Muscle of leg (tissue), 11 donors: Measurements from ENCODE around the gene SLC5A11. TPM values are rescaled to one million over a fixed set of nuclear protein-coding genes. Genes with fewer than 3 reads are reported as not detected.
"Not testable (repeated sequence)": the region's sequence is repeated elsewhere in the genome, so short reads cannot be mapped to it uniquely, and the experiment has no call there.

ENCODE experiments used
- DNase-seq: peaks from one replicate; pipeline ENCODE4 v3.0.0; 2013
- H3K27ac ChIP-seq: one replicate; pipeline ENCODE4 v1.5.1; 2013; ENCODE audit warnings: mild to moderate bottlenecking, low read length, control low read depth
- H3K27me3 ChIP-seq: one replicate; pipeline ENCODE4 v1.6.1; 2013; ENCODE audit warnings: low read length; ENCODE audit not compliant: control insufficient read depth, insufficient read depth
- H3K36me3 ChIP-seq: one replicate; pipeline ENCODE4 v1.6.1; 2013; ENCODE audit warnings: low read length; ENCODE audit not compliant: control insufficient read depth, insufficient read depth
- H3K4me1 ChIP-seq: one replicate; pipeline ENCODE4 v1.6.1; 2013; ENCODE audit warnings: low read length; ENCODE audit not compliant: control insufficient read depth, insufficient read depth
- H3K4me3 ChIP-seq: one replicate; pipeline ENCODE4 v1.5.1; 2013; ENCODE audit warnings: low read length, control low read depth
- H3K9me3 ChIP-seq: replicated peaks from 2 replicates; pipeline ENCODE4 v1.6.1; 2013; ENCODE audit warnings: low read depth, low read length; ENCODE audit not compliant: control insufficient read depth
- WGBS: methylation state at CpG from one replicate; pipeline ENCODE4 v1.1.5; 2013; ENCODE audit warnings: missing lambda C conversion rate; ENCODE audit not compliant: insufficient coverage; 5-methylcytosine and 5-hydroxymethylcytosine counted together
- polyA plus RNA-seq, 8 donors: library from polyadenylated mRNA; unstranded; fragments of 120-200 nt; gene quantifications; one replicate each; pipeline versions ENCODE4 v1.2.1 to v1.2.3, GENCODE V29; 2013; ENCODE audit warnings: inconsistent platforms in 1 of 8, low replicate concordance in 1 of 8; ENCODE audit not compliant: insufficient read length in 8 of 8, insufficient read depth in 1 of 8
- total RNA-seq: library from RNA; stranded (reverse); fragments of 120-200 nt; gene quantifications from one replicate; pipeline ENCODE4 v1.2.4, GENCODE V29; 2013

Gene SLC5A11
- total and polyA plus RNA-seq, 9 donors, result 0.04 to 0.37 (median 0.16) TPM; not detected in 4

DNA sequence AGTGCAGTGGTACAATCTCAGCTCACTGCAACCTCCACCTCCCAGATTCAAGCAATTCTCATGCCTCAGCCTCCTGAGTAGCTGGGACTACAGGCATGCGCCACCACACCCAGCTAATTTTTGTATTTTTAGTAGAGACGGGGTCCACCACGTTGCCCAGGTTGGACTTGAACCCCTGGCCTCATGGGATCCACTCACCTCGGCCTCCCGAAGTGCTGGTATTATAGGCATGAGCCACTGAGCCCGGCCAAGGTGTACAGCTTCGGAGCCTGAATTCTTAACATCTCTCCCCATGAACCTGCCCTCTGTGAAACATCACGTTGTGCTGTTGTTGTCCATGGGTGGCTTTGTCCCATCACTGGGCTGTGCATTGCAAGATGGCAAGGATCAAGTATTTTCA lies 11.1 kb downstream of the SLC5A11 start:
- H3K4me3 ChIP-seq, H3K36me3 ChIP-seq: not testable (repeated sequence)
- 82% methylated on average over 3 of the region's 8 CpGs for WGBS

GRCh38 chr16:24858219-24859041 lies 12.7 kb downstream of the SLC5A11 start:
- Histone ChIP-seq H3K4me3 (no peak overlapping the region), H3K36me3 (no peaks in the 10 kb centered on the region), H3K4me1 (no peaks in the 10 kb centered on the region), H3K27me3 (no peaks in the 10 kb centered on the region), H3K9me3 (no peaks in the 10 kb centered on the region), H3K27ac (no peak overlapping the region)
- peak; percentile 56 for DNase-seq
- 19% methylated on average over 6 of the region's 9 CpGs for WGBS

More for the DNA sequence above, 11.1 kb downstream of the SLC5A11 start:
- DNase-seq, H3K27me3 ChIP-seq, H3K27ac ChIP-seq, H3K4me1 ChIP-seq, H3K9me3 ChIP-seq: not testable (repeated sequence)

- no peaks in the 10 kb centered on the region for H3K36me3 ChIP-seq
- no peaks in the 10 kb centered on the region for H3K9me3 ChIP-seq
- no peak overlapping the region for H3K4me3 ChIP-seq
- no peak overlapping the region for H3K27ac ChIP-seq
- H3K4me1 ChIP-seq, result no peaks in the 10 kb centered on the region
- DNase-seq, result no peak
- no CpG with 5 or more reads among the region's 1 CpG for WGBS
- H3K27me3 ChIP-seq, result no peaks in the 10 kb centered on the region
Observed at GRCh38 chr16:24861461-24861860, 15.7 kb downstream of the SLC5A11 start.

DNA sequence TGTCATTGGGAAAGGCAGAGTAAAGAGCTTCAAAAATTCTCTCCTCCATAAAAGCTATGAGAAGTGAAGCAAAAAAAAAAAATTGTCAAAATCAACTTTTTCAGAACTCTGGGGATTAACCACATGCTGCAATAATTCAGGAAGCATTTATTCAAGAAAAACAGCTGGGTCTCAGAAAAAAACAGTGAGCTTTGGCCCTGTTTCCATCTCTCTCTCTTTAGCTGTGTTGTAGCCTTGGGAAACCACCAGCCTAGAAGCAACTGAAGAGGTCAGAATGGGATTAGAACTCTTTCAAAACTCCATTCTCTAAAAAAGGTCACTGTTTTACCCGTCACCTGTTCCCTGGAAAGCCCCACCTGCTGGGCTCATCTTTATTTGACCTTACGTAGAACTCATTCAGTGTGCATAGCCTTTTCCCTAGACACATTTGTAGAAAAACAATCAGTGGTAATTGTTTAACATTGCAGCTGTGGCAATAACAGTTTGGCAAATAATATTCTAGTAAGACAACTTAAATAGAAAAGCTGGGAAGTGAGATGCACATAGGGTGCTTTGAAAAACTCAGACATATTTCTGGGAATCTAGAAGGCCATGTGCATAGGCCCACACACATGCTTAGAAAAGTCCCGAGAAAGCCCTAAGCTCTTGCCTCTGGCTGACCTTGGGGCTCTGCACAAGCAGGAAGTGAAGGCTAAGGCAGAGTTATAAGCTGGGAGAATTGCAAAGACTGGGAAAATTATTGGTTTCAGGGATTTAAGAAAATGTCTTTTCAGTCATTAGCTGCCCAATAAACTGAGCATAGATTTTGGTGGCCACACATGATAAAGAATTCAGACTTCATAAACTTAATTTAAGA lies 18.0 kb downstream of the SLC5A11 start:
- WGBS, result 67% methylated on average over 1 of the region's 3 CpGs
- Histone ChIP-seq H3K27ac (no peak overlapping the region), H3K36me3 (no peaks in the 10 kb centered on the region), H3K4me3 (no peak overlapping the region), H3K4me1 (no peaks in the 10 kb centered on the region), H3K27me3 (no peaks in the 10 kb centered on the region), H3K9me3 (no peaks in the 10 kb centered on the region)
- peak; percentile 5 for DNase-seq

DNA sequence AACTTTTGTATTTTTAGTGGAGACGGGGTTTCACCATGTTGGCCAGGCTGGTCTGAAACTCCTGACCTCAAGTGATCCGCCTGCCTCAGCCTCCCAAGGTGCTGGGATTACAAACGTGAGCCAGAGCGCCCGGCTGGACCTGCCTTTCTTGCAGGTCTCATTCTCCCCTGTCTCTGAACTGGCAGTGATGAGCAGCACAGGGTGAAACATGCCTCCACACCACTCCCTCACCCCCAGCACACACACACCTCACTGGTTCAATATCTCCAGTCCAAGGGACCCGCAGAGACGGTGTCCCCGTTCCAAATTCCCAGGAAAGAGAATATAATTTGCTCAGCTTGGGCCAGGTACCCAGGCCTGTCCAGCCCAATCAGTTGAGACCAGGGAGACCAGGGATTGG lies 23.3 kb downstream of the SLC5A11 start:
- no peak for DNase-seq
- WGBS, result 80% methylated on average over 8 of the region's 8 CpGs
- Histone ChIP-seq H3K27me3 (no peaks in the 10 kb centered on the region), H3K36me3 (no peaks in the 10 kb centered on the region), H3K4me1 (no peaks in the 10 kb centered on the region), H3K4me3 (no peak overlapping the region), H3K27ac (no peak overlapping the region), H3K9me3 (no peaks in the 10 kb centered on the region)

- Histone ChIP-seq H3K27me3 (no peaks in the 10 kb centered on the region), H3K4me1 (no peaks in the 10 kb centered on the region), H3K27ac (no peak overlapping the region), H3K9me3 (no peaks in the 10 kb centered on the region), H3K36me3 (no peaks in the 10 kb centered on the region), H3K4me3 (no peak overlapping the region)
- DNase-seq, result no peak
- 93% methylated on average over 2 of the region's 5 CpGs for WGBS
Observed at GRCh38 chr16:24871891-24872290, 26.1 kb downstream of the SLC5A11 start.

- Histone ChIP-seq H3K4me1 (no peaks in the 10 kb centered on the region), H3K27me3 (no peaks in the 10 kb centered on the region), H3K9me3 (no peaks in the 10 kb centered on the region), H3K36me3 (no peaks in the 10 kb centered on the region), H3K4me3 (no peak overlapping the region), H3K27ac (no peak overlapping the region)
- no peak for DNase-seq
- WGBS, result no CpG with 5 or more reads among the region's 2 CpGs
Observed at GRCh38 chr16:24873028-24873427, 27.3 kb downstream of the SLC5A11 start.

DNA sequence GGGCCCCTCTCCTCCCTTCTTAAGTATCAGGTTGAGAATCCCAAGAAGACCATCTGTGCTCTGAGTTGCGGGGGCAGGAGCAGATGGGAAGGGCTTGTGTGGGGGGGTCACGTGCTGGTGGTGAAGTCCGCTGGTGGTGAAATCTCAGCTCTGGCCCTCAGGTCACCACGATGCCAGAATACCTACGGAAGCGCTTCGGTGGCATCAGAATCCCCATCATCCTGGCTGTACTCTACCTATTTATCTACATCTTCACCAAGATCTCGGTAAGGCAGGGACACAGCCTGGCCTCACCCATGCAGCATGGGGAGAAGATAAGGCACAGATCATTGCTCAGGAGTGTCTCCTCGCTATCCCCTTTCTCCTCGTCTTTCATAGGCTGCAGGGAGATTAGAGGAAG lies 29.7 kb downstream of the SLC5A11 start:
- Histone ChIP-seq H3K27ac (no peak overlapping the region), H3K4me3 (no peak overlapping the region), H3K9me3 (no peaks in the 10 kb centered on the region), H3K27me3 (no peaks in the 10 kb centered on the region), H3K4me1 (no peaks in the 10 kb centered on the region), H3K36me3 (no peaks in the 10 kb centered on the region)
- 92% methylated on average over 9 of the region's 10 CpGs for WGBS
- no peak for DNase-seq

- WGBS, result no CpG with 5 or more reads among the region's 5 CpGs
- DNase-seq, result no peak
- Histone ChIP-seq H3K27me3 (no peaks in the 10 kb centered on the region), H3K4me3 (no peak overlapping the region), H3K27ac (no peak overlapping the region), H3K36me3 (no peaks in the 10 kb centered on the region), H3K4me1 (no peaks in the 10 kb centered on the region), H3K9me3 (no peaks in the 10 kb centered on the region)
Observed at GRCh38 chr16:24876231-24876630, 30.5 kb downstream of the SLC5A11 start.

DNA sequence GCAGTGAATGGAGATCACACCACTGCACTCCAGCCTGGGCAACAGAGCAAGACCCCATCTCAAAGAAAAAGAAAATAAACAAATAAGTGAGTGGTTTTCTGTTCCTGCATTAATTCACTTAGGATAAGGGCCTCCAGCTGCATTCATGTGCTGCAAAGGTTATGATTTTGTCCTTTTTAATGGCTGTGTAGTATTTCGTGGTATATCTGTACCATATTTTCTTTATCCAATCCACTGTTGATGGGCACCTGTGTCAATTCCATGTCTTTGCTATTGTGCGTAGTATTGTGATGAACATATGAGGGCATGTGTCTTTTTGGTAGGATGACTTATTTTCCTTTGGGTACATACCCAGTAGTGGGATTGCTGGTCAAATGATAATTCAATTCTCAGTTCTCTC lies 33.9 kb downstream of the SLC5A11 start:
- Histone ChIP-seq H3K4me3 (no peak overlapping the region), H3K27ac (no peak overlapping the region), H3K27me3 (no peaks in the 10 kb centered on the region), H3K9me3 (no peaks in the 10 kb centered on the region), H3K36me3 (no peaks in the 10 kb centered on the region), H3K4me1 (no peaks in the 10 kb centered on the region)
- no CpG with 5 or more reads among the region's 2 CpGs for WGBS
- DNase-seq, result no peak
